Erythroblast (primary cell): ENCODE data around the gene CELSR3.

Experiments used
- DNase-seq, 2 experiments: peaks; one replicate each; lab custom pipeline; 2025; lab: John Stamatoyannopoulos, UW
- GATA1 ChIP-seq: IDR thresholded peaks from 2 replicates; pipeline ENCODE4 v1.6.1; 2011; ENCODE audit warnings: low read depth, mild to moderate bottlenecking, control low read depth, low read length, moderate library complexity
- POLR2A ChIP-seq: IDR thresholded peaks from 2 replicates; pipeline ENCODE4 v1.6.1; 2011; ENCODE audit warnings: mild to moderate bottlenecking, low read length

CELSR3 gene

DNA sequence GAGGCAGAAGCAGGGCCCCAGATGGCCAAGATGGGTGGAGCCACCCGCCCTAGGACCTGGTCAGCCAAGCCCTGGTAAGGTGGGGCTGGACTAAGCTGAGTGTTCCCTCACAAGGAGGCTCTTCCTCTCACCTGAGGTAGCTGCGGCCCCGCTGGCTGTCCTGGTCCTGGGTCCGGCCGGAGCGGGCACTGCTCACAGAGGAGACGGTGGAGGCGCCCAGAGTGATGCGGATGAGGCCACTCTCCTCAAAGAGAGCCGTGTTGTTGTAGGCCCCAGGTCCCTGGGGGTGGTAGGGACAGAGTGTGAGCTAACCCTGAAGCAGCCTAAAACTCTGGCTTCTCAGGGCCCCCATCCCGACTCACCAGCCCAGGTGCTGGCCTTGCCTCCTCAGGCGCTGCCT is 20.1 kb downstream of the CELSR3 start:
- no peak for DNase-seq
- TF ChIP-seq GATA1 (no peak), POLR2A (no peak)

DNA sequence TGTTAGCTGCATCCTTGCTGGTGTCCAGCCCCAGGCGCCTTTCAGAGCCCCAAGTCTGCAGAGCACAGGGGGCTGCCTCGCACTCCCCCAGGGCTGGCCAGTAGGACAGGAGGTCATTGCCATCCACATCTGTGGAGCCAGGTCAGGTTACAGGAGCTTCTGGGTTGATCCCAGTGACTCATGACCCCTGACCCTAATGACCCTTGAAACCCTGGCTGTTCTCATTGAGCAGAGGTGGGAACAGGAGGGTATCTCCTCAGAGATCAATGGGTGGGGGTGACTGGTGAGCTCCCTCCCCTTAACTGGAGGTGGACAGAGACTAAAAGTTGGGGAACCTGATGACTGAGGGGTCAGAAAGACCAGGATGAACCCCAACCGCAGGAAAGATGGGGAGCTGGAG is 21.3 kb downstream of the CELSR3 start:
- DNase-seq, result no peak
- TF ChIP-seq POLR2A (no peak), GATA1 (no peak)

DNA sequence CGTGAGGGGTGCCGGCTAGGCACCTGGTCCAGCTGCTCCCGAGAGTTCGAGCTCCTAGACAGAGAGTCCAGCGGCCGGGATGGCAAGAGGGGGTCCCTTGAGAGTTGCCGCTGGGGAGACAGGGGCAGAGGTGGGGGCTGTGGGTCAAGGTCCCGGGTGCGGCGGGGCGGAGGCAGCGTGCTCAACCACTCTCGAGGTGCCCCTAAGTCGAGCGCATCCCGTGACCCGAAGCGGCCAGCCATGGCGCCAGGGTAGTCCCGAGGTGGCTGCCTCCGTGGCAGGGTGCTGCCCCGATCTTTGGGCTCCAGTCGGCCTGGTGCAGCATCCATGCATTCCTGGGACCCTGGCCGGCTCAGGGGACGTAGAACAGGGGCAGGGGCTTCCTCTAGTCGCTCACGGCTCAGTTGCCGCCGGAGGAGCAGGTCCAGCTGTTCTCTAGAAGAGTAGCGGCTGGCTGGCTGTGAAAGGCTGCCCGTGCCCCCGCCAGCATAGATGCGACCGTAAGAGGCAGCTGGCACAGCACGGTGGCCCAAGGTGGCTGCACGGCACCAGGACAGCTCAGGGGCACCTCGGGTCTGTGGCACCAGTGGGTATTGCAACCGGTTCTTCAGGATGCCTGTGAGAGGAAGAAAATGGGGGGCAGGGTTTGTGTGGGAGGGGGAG is 22.6 kb downstream of the CELSR3 start:
- no peak for DNase-seq
- TF ChIP-seq GATA1, result no peak
- TF ChIP-seq POLR2A, result no peak

DNA sequence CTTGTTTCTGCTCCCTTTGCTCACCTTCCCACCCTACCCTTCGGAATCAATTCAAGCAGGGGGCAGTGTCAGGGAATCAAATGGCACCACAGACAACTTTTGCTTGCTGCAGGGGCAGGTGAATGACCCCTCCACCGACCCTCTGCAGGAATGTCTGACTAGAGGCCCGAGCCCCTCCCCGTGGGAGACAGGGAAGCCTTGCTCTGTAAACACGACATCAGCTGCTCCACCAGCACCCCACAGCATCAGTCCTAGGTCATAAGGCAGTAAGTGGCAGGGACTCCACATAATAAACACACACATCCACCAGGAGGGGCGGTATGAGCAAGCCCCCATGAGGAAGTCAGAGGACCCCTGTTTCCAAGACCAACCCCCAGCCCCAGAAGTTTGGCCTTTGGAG is 25.4 kb downstream of the CELSR3 start:
- no peak for TF ChIP-seq POLR2A
- no peak for TF ChIP-seq GATA1
- no peak for DNase-seq

DNA sequence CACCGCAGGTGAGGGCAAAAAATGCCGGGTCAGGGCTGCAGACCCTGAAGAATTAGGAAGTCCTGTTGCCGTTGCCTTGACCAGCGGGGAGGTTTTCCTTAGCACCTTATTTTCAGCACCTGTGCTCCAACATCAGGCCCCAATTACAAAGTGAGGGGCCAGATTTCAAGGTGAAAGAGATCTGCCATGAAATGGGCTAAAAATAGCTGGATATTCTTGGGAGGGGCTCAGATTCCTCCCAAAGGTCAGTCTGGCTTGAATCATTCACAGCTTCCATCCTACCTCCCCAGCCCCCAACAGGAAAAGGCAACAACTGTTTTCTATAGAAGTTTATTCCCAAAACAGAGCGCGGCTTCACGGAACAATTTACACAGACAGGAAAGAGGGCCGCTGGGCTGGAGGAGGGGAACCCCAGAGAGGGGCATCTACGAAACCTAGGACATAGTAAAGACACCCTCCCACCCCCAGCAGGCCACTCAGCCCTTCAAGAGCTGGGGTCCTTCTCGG is 26.5 kb downstream of the CELSR3 start:
- no peak for DNase-seq
- TF ChIP-seq POLR2A (no peak), GATA1 (no peak)

DNA sequence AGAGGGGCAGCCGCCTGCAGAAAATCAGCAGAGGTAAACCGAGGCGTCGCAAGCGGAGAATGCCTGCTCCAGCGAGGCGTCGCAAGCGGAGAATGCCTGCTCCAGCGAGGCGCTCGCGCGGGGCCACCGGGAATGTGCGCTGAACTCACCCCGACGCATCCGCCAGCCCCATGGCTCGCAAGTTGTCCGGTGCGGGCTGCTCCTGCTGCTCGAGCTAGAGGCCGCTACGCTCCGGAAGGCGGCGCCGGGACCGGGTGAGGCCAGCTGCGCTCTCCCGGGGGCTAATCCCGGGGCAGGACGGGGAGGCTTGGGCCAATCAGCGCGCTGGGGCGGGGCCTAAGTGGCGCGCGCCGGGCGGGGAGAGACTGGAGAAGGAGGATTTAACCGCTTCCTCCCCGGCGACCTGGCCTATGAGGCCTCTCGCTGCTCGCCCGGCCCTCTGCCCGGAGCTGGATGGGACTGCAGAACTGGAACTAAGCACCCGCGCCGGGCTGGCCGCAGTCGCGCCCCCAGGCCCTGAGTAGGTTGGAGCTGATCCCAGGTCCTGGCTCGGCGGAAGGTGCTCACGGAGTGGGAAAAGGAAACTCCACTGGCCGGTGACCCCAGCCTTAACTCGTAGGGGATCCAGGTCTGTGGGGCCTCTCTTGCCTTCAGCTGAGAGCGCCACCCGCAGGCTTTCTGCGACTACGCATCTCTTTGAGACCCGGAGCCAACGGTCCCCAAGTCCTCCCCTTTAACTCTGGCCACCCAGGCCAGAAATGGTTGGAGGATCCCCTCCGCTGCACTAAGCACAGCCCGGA is 27.3 kb downstream of the CELSR3 start, which contains the start of gene SLC26A6:
Gene SLC26A6 (minus strand): TSS at position 240 of the 800 bp plus-strand sequence. CDS start 68 bp downstream, at position 172.
- no peak for TF ChIP-seq GATA1
- TF ChIP-seq POLR2A, result peak; percentile 58
- peak; percentile 96 to 97 for DNase-seq

DNA sequence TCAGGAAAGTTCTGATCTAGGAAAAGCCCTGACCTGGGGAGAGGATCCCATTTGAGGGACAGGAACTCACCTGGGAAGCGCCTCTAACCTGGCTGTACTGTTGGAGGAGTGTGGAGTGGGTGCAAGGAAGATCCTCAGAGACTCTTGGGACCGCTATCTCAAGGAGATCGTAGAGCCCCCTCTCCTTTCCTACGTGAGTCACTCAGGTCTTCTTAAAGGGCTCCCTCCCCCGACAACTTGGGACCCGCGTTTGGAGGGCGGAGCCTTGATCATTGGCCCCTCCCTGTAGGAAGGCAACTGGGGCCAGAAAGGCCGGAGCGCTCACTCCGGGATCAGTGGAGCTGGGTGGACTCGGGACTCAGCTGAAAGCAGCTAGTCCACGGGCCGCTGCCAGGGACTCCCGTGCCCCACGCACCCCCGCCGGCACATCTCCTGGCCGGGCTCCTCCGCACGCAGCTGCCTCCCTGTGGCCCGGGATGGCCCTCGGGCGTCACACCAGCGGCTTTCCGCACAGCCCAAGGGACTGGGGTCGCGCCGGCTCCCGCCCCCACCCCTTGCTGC is 27.9 kb downstream of the CELSR3 start:
- DNase-seq, result peak; percentile 61 to 64
- TF ChIP-seq POLR2A, result no peak
- TF ChIP-seq GATA1, result no peak

DNA sequence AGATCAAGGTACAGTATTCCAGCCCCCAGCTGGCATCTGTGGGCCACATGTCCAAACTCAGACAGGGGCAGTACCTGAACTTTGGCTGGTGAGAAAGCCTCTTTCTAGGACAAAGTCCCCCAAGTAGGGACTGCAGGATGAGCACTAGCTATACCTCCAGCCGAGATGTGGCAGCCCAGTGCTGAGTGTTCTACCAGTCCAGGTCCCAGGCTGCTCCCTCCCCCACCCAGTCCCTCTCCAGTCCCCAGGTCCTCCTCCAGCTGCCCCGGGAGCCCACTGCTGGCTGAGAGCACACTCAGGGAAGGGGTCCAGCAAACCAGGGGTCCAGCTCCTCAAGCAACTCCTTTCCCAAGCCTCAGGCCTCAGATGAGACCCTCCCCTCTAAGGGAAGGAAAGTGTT is 28.9 kb downstream of the CELSR3 start:
- DNase-seq, result no peak
- TF ChIP-seq POLR2A (no peak), GATA1 (no peak)

DNA sequence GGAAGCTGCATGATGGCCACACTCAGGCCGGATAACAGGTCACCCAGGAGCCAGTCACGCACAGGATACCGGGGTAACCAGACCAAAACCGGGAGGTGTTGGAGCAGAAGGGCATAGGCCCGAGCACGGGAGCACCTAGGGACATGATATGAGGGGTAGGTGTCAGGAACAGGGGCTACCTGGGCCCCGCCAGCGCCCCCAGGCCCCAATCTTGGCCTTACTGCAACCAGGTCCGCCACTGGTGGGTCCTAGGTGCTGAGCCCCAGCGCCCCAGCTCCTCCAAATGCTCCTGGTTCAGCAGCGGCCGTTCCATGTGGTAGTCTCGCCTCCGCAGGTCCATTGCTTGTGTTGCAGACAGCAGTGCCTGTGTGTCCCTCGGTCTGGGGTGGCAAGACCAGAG is 29.4 kb downstream of the CELSR3 start:
- DNase-seq, result no peak
- TF ChIP-seq POLR2A, result no peak

DNA sequence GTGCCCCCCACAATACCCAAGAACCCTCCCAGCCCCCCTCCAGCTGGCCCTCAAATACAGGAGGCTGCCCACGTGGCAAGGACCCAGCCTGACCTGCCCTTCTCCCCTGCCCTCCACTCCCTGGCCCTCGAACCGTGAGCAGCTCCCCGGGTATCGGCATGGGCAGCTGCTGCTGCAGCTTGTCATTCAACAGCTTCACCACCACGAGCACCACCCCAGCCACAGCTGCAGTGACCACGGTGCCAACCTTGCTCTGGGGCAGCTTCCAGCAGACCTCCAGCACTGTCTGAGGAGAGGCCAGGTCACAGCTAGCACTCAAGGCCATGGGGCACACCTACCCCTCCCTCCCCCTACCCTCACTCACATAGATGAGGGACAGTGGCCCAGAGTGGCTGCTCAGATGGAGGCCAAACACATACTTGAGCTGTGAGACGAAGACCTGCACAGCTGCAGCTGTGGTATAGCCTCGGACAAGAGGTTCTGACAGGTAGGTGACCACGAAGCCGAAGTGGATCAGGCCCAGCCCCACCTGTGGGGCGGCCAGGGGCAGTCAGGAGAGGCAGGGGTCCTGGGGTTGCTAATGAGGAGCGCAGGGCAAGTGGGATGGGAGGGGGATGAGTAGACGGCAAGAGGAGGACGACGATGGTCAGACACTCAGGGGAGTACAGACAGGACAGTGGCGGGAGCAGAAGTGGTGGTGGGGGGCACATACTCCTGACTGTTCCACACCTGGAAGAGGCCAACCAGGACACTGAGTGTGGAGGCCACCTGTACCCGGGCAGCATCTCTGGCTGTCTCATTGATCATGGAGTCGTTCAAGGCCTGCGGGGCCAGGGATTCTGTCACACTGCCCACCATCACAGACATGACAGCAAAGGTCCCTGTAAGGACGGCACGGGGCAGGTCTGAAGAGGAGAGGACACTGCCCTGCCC is 30.9 kb downstream of the CELSR3 start:
- TF ChIP-seq POLR2A (no peak), GATA1 (no peak)
- no peak for DNase-seq

DNA sequence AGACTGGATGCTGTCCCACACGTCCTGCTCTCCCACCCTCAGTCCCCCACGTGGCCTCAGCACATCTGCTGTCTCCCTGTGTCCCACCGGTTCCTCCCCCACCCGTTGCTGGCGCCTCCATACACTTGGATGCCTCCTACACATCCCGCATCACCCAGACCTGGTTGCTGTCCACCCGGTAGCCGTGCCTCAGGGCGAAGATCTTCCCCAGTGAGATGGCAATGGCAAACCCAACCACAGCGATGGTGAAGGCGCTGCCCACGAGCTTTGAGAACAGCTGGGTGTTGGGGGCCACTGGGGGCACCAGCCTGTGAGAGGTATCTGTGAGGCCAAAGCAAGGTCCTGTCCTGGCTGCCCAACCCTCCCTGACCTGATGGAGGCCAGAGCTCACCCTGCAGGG is 31.9 kb downstream of the CELSR3 start:
- DNase-seq, result no peak
- TF ChIP-seq POLR2A, result no peak
- no peak for TF ChIP-seq GATA1

DNA sequence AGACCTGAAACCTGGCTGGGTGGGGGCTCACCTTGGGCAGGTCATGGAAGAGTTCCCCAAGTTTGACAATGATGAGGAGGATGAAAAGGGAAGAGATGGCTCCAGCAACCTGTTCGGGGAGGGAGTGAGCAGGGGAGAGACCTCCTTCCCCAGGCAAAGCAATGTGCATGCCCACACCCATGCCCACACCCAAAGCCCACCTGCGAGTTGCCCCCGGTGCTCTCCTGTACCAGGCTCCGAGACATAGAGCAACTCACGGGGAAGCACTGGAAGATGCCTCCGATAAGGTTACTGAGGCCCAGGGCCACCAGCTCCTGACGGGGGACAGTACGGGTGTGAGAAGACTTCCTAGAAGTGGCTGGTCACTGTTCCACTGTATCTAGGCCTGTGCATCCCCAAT is 32.3 kb downstream of the CELSR3 start:
- no peak for DNase-seq
- TF ChIP-seq GATA1, result no peak

DNA sequence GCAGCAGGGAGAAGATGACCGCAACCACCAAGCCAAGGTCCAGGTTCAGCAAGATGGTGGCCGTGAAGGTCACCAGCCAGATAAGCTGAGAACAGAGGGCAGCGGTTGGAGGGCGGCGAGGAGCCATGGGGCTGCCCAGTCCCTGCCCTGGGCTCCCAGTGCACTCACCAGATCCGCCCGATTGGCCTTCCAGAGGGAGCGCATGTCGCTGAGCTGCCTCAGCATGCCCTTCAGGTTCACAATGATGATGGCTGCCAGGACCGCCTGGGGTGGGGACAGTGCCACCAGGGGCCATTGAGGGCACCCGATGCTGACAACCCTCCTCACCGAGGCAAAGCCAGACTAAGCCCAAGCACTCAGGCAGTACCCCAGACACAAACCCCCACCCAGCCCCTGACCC is 32.8 kb downstream of the CELSR3 start:
- DNase-seq, result no peak
- TF ChIP-seq GATA1 (no peak), POLR2A (no peak)
